GM19240 (cell line): ENCODE data around the gene INAFM1.
"Not testable (repeated sequence)": the region's sequence is repeated elsewhere in the genome, so short reads cannot be mapped to it uniquely, and the experiment has no call there.

Source experiments
- DNase-seq: peaks from one replicate; pipeline ENCODE4 v3.0.0; 2011; ENCODE audit warnings: low spot score; ENCODE audit not compliant: insufficient read length

The INAFM1 gene

GRCh38 chr19:47267350-47267759 is 7.3 kb upstream of the INAFM1 start:
- DNase-seq = no peak

GRCh38 chr19:47268028-47268427 is 6.7 kb upstream of the INAFM1 start:
- no peak for DNase-seq

- no peak for DNase-seq
Measured at GRCh38 chr19:47269596-47269995, 5.1 kb upstream of the INAFM1 start.

DNA sequence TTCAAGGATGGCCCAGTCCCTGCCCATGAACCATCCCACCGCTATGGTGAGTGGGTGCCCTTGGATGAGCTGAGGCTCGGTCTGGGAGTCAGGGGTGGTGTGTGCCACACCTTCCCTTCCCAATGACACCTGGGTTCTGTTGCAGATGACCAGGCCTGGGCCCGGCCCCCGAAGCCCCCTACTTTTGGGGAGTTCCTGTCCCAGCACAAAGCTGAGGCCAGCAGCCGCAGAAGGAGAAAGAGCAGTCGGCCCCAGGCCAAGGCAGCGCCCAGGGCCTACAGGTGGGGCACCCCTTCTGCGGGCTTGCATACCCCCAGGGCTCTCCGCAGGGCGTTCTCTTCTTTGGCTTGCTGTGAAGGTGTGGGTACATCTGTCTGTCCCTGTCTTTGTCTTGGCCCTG is 4.3 kb upstream of the INAFM1 start:
- no peak for DNase-seq

- DNase-seq = no peak
Measured at GRCh38 chr19:47271949-47272348, 2.7 kb upstream of the INAFM1 start.

DNA sequence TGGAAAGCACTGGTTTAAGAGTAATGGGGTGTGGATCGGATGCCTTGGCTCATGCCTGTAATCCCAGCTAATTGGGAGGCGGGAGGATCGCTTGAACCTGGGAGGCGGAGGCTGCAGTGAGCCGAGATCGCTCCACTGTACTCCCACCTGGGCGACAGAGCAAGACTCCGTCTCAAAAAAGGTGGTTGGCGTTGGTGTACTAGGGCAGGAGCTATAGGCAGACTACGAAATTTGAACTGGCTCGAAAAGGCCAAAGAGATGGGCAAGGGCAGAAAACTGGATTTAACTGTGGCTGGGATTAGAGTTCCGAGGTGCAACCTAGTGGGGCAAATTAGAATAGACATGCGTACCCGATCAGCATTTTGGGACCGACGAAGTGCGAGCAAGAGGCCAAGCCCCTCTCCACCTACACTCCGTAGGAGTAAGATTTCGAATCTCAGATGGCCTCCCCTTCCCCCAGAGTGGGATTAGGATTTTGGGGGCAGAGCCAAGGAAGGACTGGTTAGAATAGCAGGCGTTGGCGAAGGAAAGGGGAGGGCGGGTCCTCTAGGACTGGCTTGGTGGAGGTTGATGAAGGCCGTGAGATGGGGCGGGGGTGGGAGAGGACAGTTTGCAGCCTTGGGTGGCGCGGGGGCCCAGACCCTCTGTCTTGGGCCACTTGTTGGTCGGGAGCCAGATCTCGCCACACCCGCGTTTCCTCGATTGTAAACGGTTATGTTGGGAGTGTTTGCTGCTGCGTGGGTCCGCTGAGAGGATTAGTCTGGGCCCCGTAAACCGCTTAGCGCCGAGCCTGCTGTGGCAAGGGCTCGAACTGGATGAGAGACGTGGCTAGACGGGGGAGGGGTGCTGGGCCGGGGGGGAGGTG is 2.0 kb upstream of the INAFM1 start:
- DNase-seq = peak; percentile 35

DNA sequence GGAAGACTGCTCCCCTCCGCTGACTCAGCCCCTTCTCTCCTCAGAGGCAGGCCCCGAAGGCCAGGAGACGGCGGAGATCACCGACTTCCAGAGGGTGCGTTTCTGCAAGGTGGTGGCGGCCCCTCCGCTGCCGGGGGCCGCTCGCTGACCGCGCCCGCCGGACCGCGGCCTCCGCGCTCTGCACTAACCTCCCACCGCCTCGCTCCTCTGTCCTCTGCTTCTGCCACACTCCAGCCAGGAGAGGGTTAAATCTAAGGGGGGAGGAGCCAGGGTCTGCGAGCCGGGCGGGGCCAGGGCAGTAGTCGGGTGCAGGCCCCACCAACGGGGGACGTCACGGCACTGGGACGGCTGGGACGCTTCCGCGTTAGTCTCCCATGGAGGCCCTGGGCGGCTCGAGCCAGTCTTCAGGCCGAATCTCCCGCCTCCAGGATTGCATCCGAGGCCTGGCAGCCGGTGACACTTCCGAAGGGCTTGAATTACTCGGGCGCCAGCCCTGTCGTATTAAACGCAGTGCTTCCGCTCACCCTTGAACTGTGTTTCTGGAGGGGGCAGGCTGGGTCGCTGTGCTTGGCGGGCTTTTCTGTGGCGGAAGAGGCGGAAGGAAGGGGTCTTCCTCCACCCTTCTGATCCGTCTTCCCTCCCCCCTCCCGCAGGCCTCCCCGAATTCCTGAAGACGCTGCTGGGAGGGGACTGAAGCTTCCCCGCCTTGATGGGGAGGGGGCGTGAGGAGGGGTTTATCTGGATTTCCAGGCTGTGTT is 1.2 kb upstream of the INAFM1 start:
- peak; percentile 97 for DNase-seq

GRCh38 chr19:47274891-47275761 is 441 bp downstream of the INAFM1 start:
- DNase-seq = no peak

- DNase-seq = no peak
Measured at GRCh38 chr19:47275791-47276461, 1.2 kb downstream of the INAFM1 start.

GRCh38 chr19:47276513-47276912 is 1.8 kb downstream of the INAFM1 start:
- DNase-seq = not testable (repeated sequence)

- DNase-seq = no peak
Measured at GRCh38 chr19:47280183-47280797, 5.6 kb downstream of the INAFM1 start.

GRCh38 chr19:47283405-47284059 is 8.8 kb downstream of the INAFM1 start:
- no peak for DNase-seq

GRCh38 chr19:47284324-47284899 is 9.7 kb downstream of the INAFM1 start:
- DNase-seq = no peak

- peak; percentile 79 for DNase-seq
Measured at GRCh38 chr19:47296036-47296435, 21.4 kb downstream of the INAFM1 start.

GRCh38 chr19:47300867-47301266 is 26.2 kb downstream of the INAFM1 start:
- not testable (repeated sequence) for DNase-seq

- no peak for DNase-seq
Measured at GRCh38 chr19:47302249-47302648, 27.6 kb downstream of the INAFM1 start.

- DNase-seq = no peak
Measured at GRCh38 chr19:47303966-47304365, 29.3 kb downstream of the INAFM1 start.

- peak; percentile 27 for DNase-seq
Measured at GRCh38 chr19:47305309-47305751, 30.6 kb downstream of the INAFM1 start.

GRCh38 chr19:47306303-47306702 is 31.6 kb downstream of the INAFM1 start:
- no peak for DNase-seq

DNA sequence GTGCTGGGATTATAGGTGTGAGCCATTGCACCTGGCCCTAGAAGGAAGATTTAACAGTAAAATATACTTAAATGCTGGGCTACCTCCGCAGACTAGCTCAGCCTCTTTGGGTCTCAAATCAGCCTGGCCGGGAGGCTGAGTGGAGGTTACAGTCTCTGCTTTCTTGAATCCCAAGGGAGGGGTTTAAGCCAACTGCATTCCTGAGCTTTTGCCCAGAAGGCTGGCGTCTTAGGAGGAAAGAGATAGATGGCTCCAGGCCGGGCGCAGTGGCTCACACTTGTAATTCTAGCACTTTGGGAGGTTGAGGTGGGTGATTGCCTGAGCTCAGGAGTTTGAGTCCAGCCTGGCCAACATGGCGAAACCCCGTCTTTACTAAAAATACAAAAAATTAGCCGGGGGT is 34.4 kb downstream of the INAFM1 start:
- no peak for DNase-seq
